ENCODE measurements around the gene MICALL2. TPM values are rescaled to one million over a fixed set of nuclear protein-coding genes. Genes with fewer than 3 reads are reported as not detected.

MICALL2 gene
- total RNA-seq, 1 experiment from 2014 or later, result 11.1 TPM

DNA sequence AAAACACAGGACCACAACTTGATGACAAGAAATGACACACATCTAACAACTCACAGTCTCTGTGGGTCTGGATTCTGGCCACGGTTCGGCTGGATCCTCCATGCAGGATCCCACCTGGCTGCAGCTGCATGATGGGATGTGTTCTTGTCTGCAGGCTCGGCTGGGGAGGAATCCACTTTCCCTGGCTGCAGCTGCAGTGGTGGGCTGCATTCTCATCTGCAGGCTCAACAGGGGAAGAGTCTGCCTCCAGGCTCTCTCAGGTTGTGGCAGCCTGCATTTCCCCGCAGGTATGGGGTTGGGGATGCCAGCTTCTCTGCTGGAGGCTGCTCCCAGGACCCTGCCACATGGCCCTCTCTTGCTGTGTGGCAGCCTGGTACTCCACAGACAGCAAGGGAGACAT, 64.9 kb downstream of the MICALL2 start:
- DNase-seq (ENCODE audit: low read depth), result no peak

DNA sequence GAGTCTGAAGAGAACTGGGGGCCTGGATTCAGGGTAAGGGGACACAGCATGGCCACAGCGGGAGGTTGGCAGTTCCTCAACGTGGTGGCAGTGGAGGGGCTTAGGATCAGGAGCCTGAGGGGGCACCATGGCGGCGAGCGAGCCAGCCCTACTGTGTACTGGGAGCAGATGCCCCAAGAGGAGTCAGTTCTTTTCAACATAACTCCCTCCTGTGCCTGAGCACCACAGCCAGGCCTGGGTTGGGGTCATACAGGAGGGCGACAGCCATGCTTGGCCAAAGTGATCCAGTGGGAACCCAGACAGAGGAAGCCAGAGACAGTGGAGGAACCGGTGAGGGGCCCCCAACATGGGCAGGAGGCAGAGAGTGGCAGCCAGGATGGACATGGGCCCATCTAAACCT, 65.8 kb downstream of the MICALL2 start:
- no peak for DNase-seq (ENCODE audit: low read depth)

- DNase-seq (ENCODE audit: low read depth), result no peak
Observed at GRCh38 chr7:1392556-1392955, 66.7 kb downstream of the MICALL2 start.

DNA sequence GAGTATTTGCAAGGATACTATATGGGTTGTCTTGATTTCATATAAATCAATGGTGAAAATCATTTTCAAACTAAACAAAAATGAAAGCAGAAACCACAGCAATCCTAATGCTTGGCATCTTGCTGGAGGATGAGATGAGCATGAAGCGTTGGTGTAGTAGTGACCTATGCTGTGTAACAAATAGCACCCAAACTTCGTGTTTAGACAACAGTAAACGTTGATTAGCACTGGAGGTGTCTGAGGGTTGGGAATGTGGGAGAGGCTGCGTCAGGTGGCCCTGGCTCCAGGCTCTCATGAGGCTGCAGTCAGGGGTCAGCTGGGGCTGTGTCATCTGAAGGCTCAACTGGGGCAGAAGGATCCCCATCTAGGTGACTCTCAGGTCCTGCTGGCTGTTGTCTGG, 67.8 kb downstream of the MICALL2 start:
- DNase-seq (ENCODE audit: low read depth), result no peak

DNA sequence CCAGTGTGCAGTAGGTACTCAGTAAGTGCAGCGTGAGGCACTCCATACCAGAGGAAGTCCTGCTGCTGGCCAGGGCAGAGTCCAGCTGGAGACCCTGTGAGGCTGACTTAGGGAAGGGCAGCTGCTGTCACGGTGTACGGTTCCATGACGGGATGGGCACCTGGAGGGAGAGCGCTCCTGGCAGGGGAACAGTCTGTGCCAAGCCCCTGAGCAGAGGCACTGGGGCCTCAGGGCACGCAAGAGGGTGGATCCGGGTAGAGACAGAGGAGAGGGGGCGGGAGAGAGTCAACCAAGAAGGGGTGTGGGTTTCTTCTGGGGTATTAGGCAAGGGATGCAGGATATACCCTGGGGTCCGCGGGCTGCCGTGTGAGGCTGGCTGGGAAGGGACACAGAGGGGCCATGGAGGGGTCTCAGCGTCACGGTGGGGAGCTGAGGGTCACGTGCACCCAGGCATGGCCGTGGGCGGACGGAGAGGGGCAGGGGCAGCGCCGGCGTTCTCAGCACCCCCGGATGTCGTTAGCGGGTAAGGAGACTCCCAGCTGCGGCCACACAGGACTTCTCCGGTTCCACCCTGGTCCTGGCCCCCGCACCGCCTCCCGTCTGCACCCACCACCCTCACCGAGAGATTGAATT, 70.5 kb downstream of the MICALL2 start:
- DNase-seq (ENCODE audit: low read depth), result no peak

- DNase-seq (ENCODE audit: low read depth), result no peak
Observed at GRCh38 chr7:1388021-1388702, 71.1 kb downstream of the MICALL2 start.

- no peak for DNase-seq (ENCODE audit: low read depth)
Observed at GRCh38 chr7:1387261-1387660, 72.0 kb downstream of the MICALL2 start.

DNA sequence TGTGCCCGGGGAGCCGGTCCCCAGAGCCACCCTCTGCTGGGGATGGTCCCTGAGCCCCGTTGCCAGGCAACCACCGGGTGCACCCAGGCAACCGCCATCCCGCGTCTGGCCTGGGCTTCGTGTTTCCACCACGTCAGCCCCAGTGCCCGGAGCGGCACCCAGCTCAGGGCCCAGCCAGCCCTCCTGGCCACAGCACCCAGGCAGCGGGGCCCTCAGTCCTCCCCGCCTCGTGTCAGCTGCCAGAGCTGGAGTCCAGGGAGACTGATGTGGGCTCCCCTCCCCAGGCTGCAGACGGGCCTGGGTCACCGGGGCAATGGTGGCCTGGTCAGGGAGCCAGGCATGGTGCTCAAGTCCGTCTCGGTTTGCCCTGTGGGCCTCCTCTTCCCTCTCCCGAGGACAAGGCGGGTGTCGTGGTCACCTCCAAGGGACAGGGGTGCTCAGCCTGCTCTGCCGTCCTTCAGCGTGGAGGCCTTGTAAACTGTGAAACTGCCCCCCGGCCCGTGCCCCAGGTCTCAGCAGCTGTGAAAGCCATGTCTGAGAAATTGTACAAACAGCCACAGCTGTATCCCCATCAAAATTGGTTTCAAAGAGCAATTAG, 72.5 kb downstream of the MICALL2 start:
- peak; percentile 52 for DNase-seq (ENCODE audit: low read depth)

- no peak for DNase-seq (ENCODE audit: low read depth)
Observed at GRCh38 chr7:1385809-1386622, 73.3 kb downstream of the MICALL2 start.

GRCh38 chr7:1385086-1385808, 74.0 kb downstream of the MICALL2 start:
- no peak for DNase-seq (ENCODE audit: low read depth)

Other genes with a start within 250 kb of the MICALL2 start
- not detected in 2 replicates for gene UNCX, start 226.6 kb downstream of the MICALL2 start, total RNA-seq (2014; rRNA removed; shearing (Covaris generic))
- 27.4 and 55.0 TPM in 2 replicates for gene INTS1, start 44.9 kb upstream of the MICALL2 start, total RNA-seq (2014; rRNA removed; shearing (Covaris generic))
- 13.3 and 26.7 TPM in 2 replicates for gene MAFK, start 71.2 kb upstream of the MICALL2 start, total RNA-seq (2014; rRNA removed; shearing (Covaris generic))
- gene TMEM184A, start 96.7 kb upstream of the MICALL2 start, total RNA-seq (2014; rRNA removed; shearing (Covaris generic)), result 1.8 and 3.3 TPM in 2 replicates
- gene PSMG3, start 110.6 kb upstream of the MICALL2 start, total RNA-seq (2014; rRNA removed; shearing (Covaris generic)), result 86.5 and 87.9 TPM in 2 replicates
- not detected in 2 replicates for gene ELFN1, start 210.8 kb upstream of the MICALL2 start, total RNA-seq (2014; rRNA removed; shearing (Covaris generic))